ENCODE results near the gene PRRG4. TPM values are rescaled to one million over a fixed set of nuclear protein-coding genes. Genes with fewer than 3 reads are reported as not detected.

PRRG4 gene
- total RNA-seq (2012; rRNA removed) (not detected in 2 replicates), polyA plus RNA-seq (2012; rRNA removed) (not detected in 2 replicates), Bru-seq, nascent RNA (percentile 14 among the genes with signal in this experiment), BruChase-seq, experiment 1, labeled RNA remaining after a 6-hour chase (percentile 14 among the genes with signal in this experiment), BruChase-seq, experiment 2, labeled RNA remaining after a 2-hour chase (percentile 8 among the genes with signal in this experiment)
- not detected in 2 replicates for polyA plus RNA-seq (2012; cell fraction: cytosol; rRNA removed)
- not detected in 2 replicates for polyA plus RNA-seq (2012; cell fraction: nucleus; rRNA removed; ENCODE audit: low replicate concordance)
- long read RNA-seq: 0 reads

- Histone ChIP-seq H4K20me1 (ENCODE audit: insufficient read depth, low read length) (no peaks in the 10 kb centered on the region), H3K56ac (ENCODE audit: extremely low read depth, insufficient read depth, low read length) (no peak within 1 kb of the TSS), H3K9ac (ENCODE audit: low read depth, low read length) (no peak within 1 kb of the TSS; the same call in 1 of the 2 replicates), H2AFZ (replicated peaks; ENCODE audit: low read length, poor library complexity) (peak within 1 kb of the TSS; percentile 71), H3K9me1 (ENCODE audit: insufficient read depth, low read length) (no peaks in the 10 kb centered on the region), H2AK9ac (replicated peaks; ENCODE audit: low read depth, low read length, poor library complexity) (no peak within 1 kb of the TSS), H4K91ac (ENCODE audit: insufficient read depth, low read depth, low read length) (no peak within 1 kb of the TSS), H2BK15ac (ENCODE audit: low read depth, low read length) (no peak within 1 kb of the TSS), H3K4me3 (ENCODE audit: insufficient read depth, low read depth, low read length) (peak within 1 kb of the TSS; percentile 92), H2BK120ac (ENCODE audit: low read depth, low read length) (no peak within 1 kb of the TSS), H3K14ac (replicated peaks; ENCODE audit: low read depth, low read length) (no peak within 1 kb of the TSS), H3K23ac (ENCODE audit: low read depth, low read length) (no peak within 1 kb of the TSS), H2BK5ac (ENCODE audit: low read depth, low read length, poor library complexity, severe bottlenecking) (no peak within 1 kb of the TSS), H3K36me3 (ENCODE audit: control insufficient read depth, insufficient read depth, low read length) (no peaks in the 10 kb centered on the region), H3K27me3 (ENCODE audit: control insufficient read depth, insufficient read depth, low read length) (peaks cover 43% of the 10 kb centered on the region), H3K9me3 (ENCODE audit: control insufficient read depth, insufficient read depth, low read length) (no peaks in the 10 kb centered on the region), H2AK5ac (ENCODE audit: low read depth, low read length) (no peak within 1 kb of the TSS), H3K4ac (ENCODE audit: low read depth, low read length) (no peak within 1 kb of the TSS), H3K79me1 (ENCODE audit: low read depth in 1 of 2, low read length in 2 of 2) (no peaks in the 10 kb centered on the region), H3K4me2 (ENCODE audit: low read depth, low read length) (peak within 1 kb of the TSS; percentile 95), H3K4me1 (ENCODE audit: control insufficient read depth, insufficient read depth, low read length) (peaks cover 4% of the 10 kb centered on the region; the same call in 1 of the 2 replicates), H4K8ac (ENCODE audit: low read depth in 2 of 2, low read length in 2 of 2) (no peak within 1 kb of the TSS), H3K18ac (ENCODE audit: low read depth, low read length) (no peak within 1 kb of the TSS), H3K27ac (ENCODE audit: insufficient read depth, low read length) (no peak within 1 kb of the TSS), H4K5ac (ENCODE audit: low read depth, low read length) (no peak within 1 kb of the TSS), H2BK20ac (ENCODE audit: low read depth, low read length) (no peak within 1 kb of the TSS)
- intact Hi-C loops (cut with micrococcal nuclease): no loop called here
- no TSS peak for BruUV-seq (replicated peaks)
- ChIA-PET POLR2A (ENCODE audit: unreplicated experiment) (no interaction called here), CTCF (interaction anchor here (0.6 kb wide), 1 partner anchor 63 kb away, joined by 3 read pairs; no protein-coding TSS in a partner anchor)
- ATAC-seq (ENCODE audit: low read depth) (peak; percentile 88), DNase-seq (peak; percentile 16)
- dilution Hi-C loops (cut with HindIII; ENCODE audit: low sequenced_read_pairs, unreplicated experiment): no loop called here
- WGBS, 2 experiments (ENCODE audit: extremely low coverage in 2 of 2, insufficient read length in 1 of 2): 5% methylated on average over 56 of the region's 85 CpGs; no CpG with 5 or more reads in 1 of the 2 experiments
- in situ Hi-C loops (cut with MboI; ENCODE audit: low sequenced_read_pairs): loop anchor here (25.0 kb wide), 1 partner anchor 232 kb away; no protein-coding TSS in a partner anchor
- TF ChIP-seq, protein P1, sequence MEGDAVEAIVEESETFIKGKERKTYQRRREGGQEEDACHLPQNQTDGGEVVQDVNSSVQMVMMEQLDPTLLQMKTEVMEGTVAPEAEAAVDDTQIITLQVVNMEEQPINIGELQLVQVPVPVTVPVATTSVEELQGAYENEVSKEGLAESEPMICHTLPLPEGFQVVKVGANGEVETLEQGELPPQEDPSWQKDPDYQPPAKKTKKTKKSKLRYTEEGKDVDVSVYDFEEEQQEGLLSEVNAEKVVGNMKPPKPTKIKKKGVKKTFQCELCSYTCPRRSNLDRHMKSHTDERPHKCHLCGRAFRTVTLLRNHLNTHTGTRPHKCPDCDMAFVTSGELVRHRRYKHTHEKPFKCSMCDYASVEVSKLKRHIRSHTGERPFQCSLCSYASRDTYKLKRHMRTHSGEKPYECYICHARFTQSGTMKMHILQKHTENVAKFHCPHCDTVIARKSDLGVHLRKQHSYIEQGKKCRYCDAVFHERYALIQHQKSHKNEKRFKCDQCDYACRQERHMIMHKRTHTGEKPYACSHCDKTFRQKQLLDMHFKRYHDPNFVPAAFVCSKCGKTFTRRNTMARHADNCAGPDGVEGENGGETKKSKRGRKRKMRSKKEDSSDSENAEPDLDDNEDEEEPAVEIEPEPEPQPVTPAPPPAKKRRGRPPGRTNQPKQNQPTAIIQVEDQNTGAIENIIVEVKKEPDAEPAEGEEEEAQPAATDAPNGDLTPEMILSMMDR (conservative IDR thresholded peaks at IDR 0.05; ENCODE audit: low read depth, low read length): no peak
- TF ChIP-seq SMC3 (IDR thresholded peaks at IDR 0.05; ENCODE audit: low read depth, low read length) (no peak), MAZ (IDR thresholded peaks at IDR 0.05; ENCODE audit: borderline replicate concordance, low read depth, low read length) (no peak), FOS (IDR thresholded peaks at IDR 0.05; ENCODE audit: low read depth, low read length) (no peak), MAFK (IDR thresholded peaks at IDR 0.05; ENCODE audit: low read depth, low read length) (no peak), RFX5 (IDR thresholded peaks at IDR 0.05; ENCODE audit: low read depth, low read length) (no peak), RCOR1 (IDR thresholded peaks at IDR 0.05; ENCODE audit: insufficient replicate concordance, low read length) (no peak), CEBPB (IDR thresholded peaks at IDR 0.05; ENCODE audit: low read depth, low read length) (no peak), BHLHE40 (IDR thresholded peaks at IDR 0.05; ENCODE audit: low read depth, low read length) (no peak), POLR2A (IDR thresholded peaks at IDR 0.05; ENCODE audit: low read depth, low read length) (no peak), MXI1 (IDR thresholded peaks at IDR 0.05; ENCODE audit: borderline replicate concordance, low read depth, low read length) (no peak), CHD1 (IDR thresholded peaks at IDR 0.05; ENCODE audit: low read depth, low read length) (no peak), ELK1 (IDR thresholded peaks at IDR 0.05; ENCODE audit: borderline replicate concordance, low read depth, low read length) (no peak), RAD21 (IDR thresholded peaks at IDR 0.05; ENCODE audit: low read length) (no peak), NFE2L2 (IDR thresholded peaks at IDR 0.05; ENCODE audit: low read depth, low read length) (no peak)
These were observed at the start of gene PRRG4 for GRCh38 chr11:32829680-32830412. Gene PRRG4, plus strand, starts transcription at chr11:32829927. Its CDS starts 603 bp downstream, at chr11:32830530.

Data from IMR-90 (cell line).